C4-2B (cell line): ENCODE measurements around the gene ENGASE.

Source experiments
- CTCF ChIP-seq: fragments of 450-650 bp; conservative IDR thresholded peaks from 2 replicates; pipeline ENCODE4 v1.5.1; 2017; ENCODE audit warnings: mild to moderate bottlenecking
- ZFX ChIP-seq: fragments of 450-650 bp; IDR thresholded peaks from 2 replicates; pipeline ENCODE4 v1.6.1; 2017

GRCh38 chr17:79033046-79033616, 41.5 kb upstream of the ENGASE start:
- TF ChIP-seq CTCF (no peak), ZFX (no peak)
